CD8-positive, alpha-beta memory T cell (primary cell): ENCODE data around the gene SLC13A3. TPM values are rescaled to one million over a fixed set of nuclear protein-coding genes. Genes with fewer than 3 reads are reported as not detected.
A peak's percentile ranks its signal among the peaks of the same experiment; 100 is the strongest.

Experiments
- CTCF ChIA-PET: fragments of 350-600 bp; sonication (Branson Sonifier 250); formaldehyde crosslinking; loops from one replicate; lab custom pipeline; 2021; ENCODE audit warnings: antibody characterized with exemption; lab: Charles Lee
- POLR2A ChIA-PET: fragments of 350-600 bp; sonication (Branson Sonifier 250); formaldehyde crosslinking; loops from one replicate; lab custom pipeline; 2021; ENCODE audit warnings: antibody characterized with exemption; lab: Charles Lee
- DNase-seq, 5 donors: peaks; one replicate each; pipeline versions ENCODE4 v3.0.0 to v3.0.0-alpha.2; 2020 to 2022; ENCODE audit warnings: mixed read lengths in 1 of 5
- H3K27ac ChIP-seq: one replicate; pipeline ENCODE4 v1.7.0; 2013; ENCODE audit warnings: low read depth, mild to moderate bottlenecking, low read length, moderate library complexity
- H3K27me3 ChIP-seq: 2 replicates; pipeline ENCODE4 v1.7.0; 2013; ENCODE audit warnings: low read length, mild to moderate bottlenecking; ENCODE audit not compliant: insufficient read depth, poor library complexity, severe bottlenecking
- H3K36me3 ChIP-seq: 2 replicates; pipeline ENCODE4 v1.7.0; 2013; ENCODE audit warnings: mild to moderate bottlenecking, low read length, moderate library complexity; ENCODE audit not compliant: insufficient read depth
- H3K4me1 ChIP-seq: 2 replicates; pipeline ENCODE4 v1.7.0; 2013; ENCODE audit warnings: mild to moderate bottlenecking, low read length, moderate library complexity; ENCODE audit not compliant: insufficient read depth
- H3K4me3 ChIP-seq: 2 replicates; pipeline ENCODE4 v1.7.0; 2013; ENCODE audit warnings: mild to moderate bottlenecking, low read length
- H3K9me3 ChIP-seq: 2 replicates; pipeline ENCODE4 v1.7.0; 2013; ENCODE audit warnings: mild to moderate bottlenecking, low read length
- H3K27ac Mint-ChIP-seq, 8 donors: one replicate each; pipeline ENCODE4 v1.8.0; 2020 to 2021; ENCODE audit warnings: mixed read lengths in 8 of 8, mild to moderate bottlenecking in 6 of 8, inconsistent platforms in 3 of 8, moderate library complexity in 3 of 8
- H3K27me3 Mint-ChIP-seq, 2 donors: one replicate each; pipeline ENCODE4 v1.8.0; 2020 to 2021; ENCODE audit warnings: mixed read lengths in 2 of 2, mild to moderate bottlenecking in 1 of 2, moderate library complexity in 1 of 2
- H3K36me3 Mint-ChIP-seq, 3 donors: one replicate each; pipeline ENCODE4 v1.8.0; 2020 to 2021; ENCODE audit warnings: mixed read lengths in 3 of 3, inconsistent platforms in 1 of 3, mild to moderate bottlenecking in 1 of 3
- H3K4me1 Mint-ChIP-seq, 3 donors: one replicate each; pipeline ENCODE4 v1.8.0; 2020 to 2021; ENCODE audit warnings: mixed read lengths in 3 of 3, inconsistent platforms in 1 of 3, mild to moderate bottlenecking in 1 of 3
- H3K4me3 Mint-ChIP-seq, 7 donors: one replicate each; pipeline ENCODE4 v1.8.0; 2020 to 2021; ENCODE audit warnings: mixed read lengths in 7 of 7, mild to moderate bottlenecking in 6 of 7, moderate library complexity in 4 of 7, inconsistent platforms in 2 of 7
- H3K9me3 Mint-ChIP-seq, 5 donors: one replicate each; pipeline ENCODE4 v1.8.0; 2020 to 2022; ENCODE audit warnings: mixed read lengths in 5 of 5, mild to moderate bottlenecking in 3 of 5, moderate library complexity in 2 of 5, inconsistent platforms in 1 of 5
- polyA plus RNA-seq: library from polyadenylated mRNA; unstranded; fragments of 300-500 nt; fragmentation: Illumina TruSeq; gene quantifications from one replicate; pipeline ENCODE4 v1.2.3, GENCODE V29; 2021
- total RNA-seq, 2 experiments: library from RNA; stranded (reverse); gene quantifications; one replicate each; pipeline ENCODE4 v1.2.3, GENCODE V29; 2021

Gene SLC13A3
- total and polyA plus RNA-seq, 3 experiments from 2014 or later: 0.11 TPM; not detected in 2

GRCh38 chr20:46555370-46555956 is 95.8 kb downstream of the SLC13A3 start:
- H3K4me3 Mint-ChIP-seq: no peak overlapping the region
- CTCF ChIA-PET: no interaction called here
- H3K27me3 Mint-ChIP-seq: peaks cover 0 to 1% of the 10 kb centered on the region in 2 donors
- DNase-seq: no peak
- H3K4me3 ChIP-seq: no peak overlapping the region
- H3K4me1 Mint-ChIP-seq: peaks cover 21 to 32% (median 28%) of the 10 kb centered on the region in 3 donors
- no peaks in the 10 kb centered on the region for H3K36me3 Mint-ChIP-seq
- no peaks in the 10 kb centered on the region for H3K36me3 ChIP-seq
- no peak overlapping the region for H3K27ac ChIP-seq
- no peaks in the 10 kb centered on the region for H3K9me3 ChIP-seq
- H3K9me3 Mint-ChIP-seq: no peaks in the 10 kb centered on the region
- POLR2A ChIA-PET: no interaction called here
- peaks cover 14% of the 10 kb centered on the region for H3K4me1 ChIP-seq
- H3K27me3 ChIP-seq: no peaks in the 10 kb centered on the region
- no peak overlapping the region for H3K27ac Mint-ChIP-seq

GRCh38 chr20:46554828-46555227 is 96.4 kb downstream of the SLC13A3 start:
- Histone ChIP-seq H3K4me3 (no peak overlapping the region), H3K27ac (no peak overlapping the region), H3K9me3 (no peaks in the 10 kb centered on the region), H3K27me3 (no peaks in the 10 kb centered on the region), H3K36me3 (no peaks in the 10 kb centered on the region), H3K4me1 (peaks cover 14% of the 10 kb centered on the region)
- Mint-ChIP-seq H3K4me1 (peaks cover 19 to 28% (median 26%) of the 10 kb centered on the region in 3 donors), H3K27ac (no peak overlapping the region), H3K27me3 (peaks cover 0 to 1% of the 10 kb centered on the region in 2 donors), H3K9me3 (no peaks in the 10 kb centered on the region), H3K4me3 (no peak overlapping the region), H3K36me3 (no peaks in the 10 kb centered on the region)
- ChIA-PET CTCF (no interaction called here), POLR2A (no interaction called here)
- no peak for DNase-seq

GRCh38 chr20:46553926-46554325 is 97.3 kb downstream of the SLC13A3 start:
- Mint-ChIP-seq H3K4me3 (no peak overlapping the region), H3K36me3 (no peaks in the 10 kb centered on the region), H3K27ac (peak overlapping the region in 1 of 8 donors; percentile 29), H3K4me1 (peaks cover 19 to 28% (median 26%) of the 10 kb centered on the region in 3 donors), H3K27me3 (peaks cover 0 to 1% of the 10 kb centered on the region in 2 donors), H3K9me3 (no peaks in the 10 kb centered on the region)
- H3K9me3 ChIP-seq: no peaks in the 10 kb centered on the region
- ChIA-PET POLR2A (no interaction called here), CTCF (no interaction called here)
- no peaks in the 10 kb centered on the region for H3K36me3 ChIP-seq
- DNase-seq: no peak
- H3K4me1 ChIP-seq: peaks cover 14% of the 10 kb centered on the region
- no peaks in the 10 kb centered on the region for H3K27me3 ChIP-seq
- H3K27ac ChIP-seq: no peak overlapping the region
- no peak overlapping the region for H3K4me3 ChIP-seq

GRCh38 chr20:46552460-46553420 is 98.5 kb downstream of the SLC13A3 start:
- POLR2A ChIA-PET: no interaction called here
- H3K9me3 Mint-ChIP-seq: no peaks in the 10 kb centered on the region

GRCh38 chr20:46551522-46552381 is 99.5 kb downstream of the SLC13A3 start:
- Histone ChIP-seq H3K4me1 (peaks cover 14% of the 10 kb centered on the region), H3K36me3 (no peaks in the 10 kb centered on the region), H3K27ac (no peak overlapping the region), H3K4me3 (no peak overlapping the region), H3K9me3 (no peaks in the 10 kb centered on the region), H3K27me3 (no peaks in the 10 kb centered on the region)
- Mint-ChIP-seq H3K9me3 (no peaks in the 10 kb centered on the region), H3K4me3 (no peak overlapping the region), H3K36me3 (no peaks in the 10 kb centered on the region), H3K27me3 (no peaks in the 10 kb centered on the region), H3K4me1 (peaks cover 19 to 28% (median 26%) of the 10 kb centered on the region in 3 donors), H3K27ac (peak overlapping the region in 1 of 8 donors; percentile 29)
- DNase-seq: no peak
- POLR2A ChIA-PET: no interaction called here
- CTCF ChIA-PET: interaction anchor here (0.7 to 1.7 kb wide), 2 partner anchors 11 to 31 kb away, joined by 3 to 4 read pairs; no protein-coding TSS in a partner anchor

More at GRCh38 chr20:46552460-46553420, 98.5 kb downstream of the SLC13A3 start:
- H3K27me3 Mint-ChIP-seq: peaks cover 0 to 1% of the 10 kb centered on the region in 2 donors
- no peak overlapping the region for H3K27ac ChIP-seq
- DNase-seq: peak in 3 of 5 donors; percentile 23 to 64 (median 24)
- H3K4me3 Mint-ChIP-seq: peak overlapping the region in 6 of 7 donors; percentile 23 to 73 (median 54)
- H3K4me1 ChIP-seq: peaks cover 14% of the 10 kb centered on the region
- H3K4me3 ChIP-seq: no peak overlapping the region
- H3K36me3 ChIP-seq: no peaks in the 10 kb centered on the region
- no peaks in the 10 kb centered on the region for H3K36me3 Mint-ChIP-seq
- CTCF ChIA-PET: interaction anchor here (0.7 kb wide), 1 partner anchor 32 kb away, joined by 3 read pairs; no protein-coding TSS in a partner anchor
- H3K4me1 Mint-ChIP-seq: peaks cover 19 to 28% (median 26%) of the 10 kb centered on the region in 3 donors
- H3K9me3 ChIP-seq: no peaks in the 10 kb centered on the region
- H3K27ac Mint-ChIP-seq: peak overlapping the region in 7 of 8 donors; percentile 15 to 74 (median 66)
- no peaks in the 10 kb centered on the region for H3K27me3 ChIP-seq

GRCh38 chr20:46550461-46550860 is 100.8 kb downstream of the SLC13A3 start, which contains the start of gene OCSTAMP:
TSS of gene OCSTAMP (minus strand) at chr20:46550654. CDS start at chr20:46550560, 94 bp downstream.
- DNase-seq: no peak
- H3K9me3 ChIP-seq: no peaks in the 10 kb centered on the region
- POLR2A ChIA-PET: no interaction called here
- CTCF ChIA-PET: interaction anchor here (1.7 kb wide), 1 partner anchor 12 kb away, joined by 4 read pairs; no protein-coding TSS in a partner anchor
- Mint-ChIP-seq H3K4me1 (peaks cover 20 to 29% (median 27%) of the 10 kb centered on the region in 3 donors), H3K36me3 (no peaks in the 10 kb centered on the region), H3K27ac (no peak within 1 kb of the TSS), H3K9me3 (no peaks in the 10 kb centered on the region), H3K27me3 (no peaks in the 10 kb centered on the region), H3K4me3 (no peak within 1 kb of the TSS)
- no peak within 1 kb of the TSS for H3K27ac ChIP-seq
- H3K4me1 ChIP-seq: peaks cover 14% of the 10 kb centered on the region
- H3K4me3 ChIP-seq: no peak within 1 kb of the TSS
- H3K27me3 ChIP-seq: no peaks in the 10 kb centered on the region
- H3K36me3 ChIP-seq: no peaks in the 10 kb centered on the region

- H3K36me3 Mint-ChIP-seq: no peaks in the 10 kb centered on the region
- no peak for DNase-seq
- H3K9me3 Mint-ChIP-seq: no peaks in the 10 kb centered on the region
- no peak overlapping the region for H3K4me3 ChIP-seq
- no peaks in the 10 kb centered on the region for H3K9me3 ChIP-seq
- peaks cover 27 to 34% (median 30%) of the 10 kb centered on the region in 3 donors for H3K4me1 Mint-ChIP-seq
- no peak overlapping the region for H3K27ac ChIP-seq
- H3K4me3 Mint-ChIP-seq: no peak overlapping the region
- peaks cover 14% of the 10 kb centered on the region for H3K4me1 ChIP-seq
- H3K27ac Mint-ChIP-seq: no peak overlapping the region
- CTCF ChIA-PET: interaction anchor here (1.7 kb wide), 1 partner anchor 13 kb away, joined by 4 read pairs; no protein-coding TSS in a partner anchor
- no peaks in the 10 kb centered on the region for H3K36me3 ChIP-seq
- POLR2A ChIA-PET: interaction anchor here (0.6 kb wide), 1 partner anchor 26 kb away, joined by 8 read pairs; no protein-coding TSS in a partner anchor
- no peaks in the 10 kb centered on the region for H3K27me3 Mint-ChIP-seq
- H3K27me3 ChIP-seq: no peaks in the 10 kb centered on the region
Observed at GRCh38 chr20:46549188-46549972, 101.9 kb downstream of the SLC13A3 start.
